SU-DHL-6 (cell line): Measurements from ENCODE around the gene RARB.

Source experiments
- H2AFZ ChIP-seq: fragments of 200-600 bp; sonication (generic); 2 replicates; pipeline ENCODE4 v1.6.1; 2014; ENCODE audit warnings: low read depth, mild to moderate bottlenecking, moderate library complexity, mixed read lengths, antibody characterized with exemption, low read length; ENCODE audit not compliant: severe bottlenecking
- H3F3A ChIP-seq: fragments of 200-600 bp; shearing (Covaris generic); 2 replicates; pipeline ENCODE4 v1.6.0; 2016; ENCODE audit warnings: antibody characterized with exemption, mild to moderate bottlenecking; ENCODE audit not compliant: insufficient read depth
- H3K27ac ChIP-seq: fragments of 200-600 bp; sonication (generic); 2 replicates; pipeline ENCODE4 v1.5.1; 2016; ENCODE audit warnings: low read depth, mild to moderate bottlenecking, low read length, moderate library complexity, mixed read lengths
- H3K27me3 ChIP-seq: fragments of 200-600 bp; sonication (generic), shearing (Covaris generic); 2 replicates; pipeline ENCODE4 v1.6.0; 2014; ENCODE audit warnings: mild to moderate bottlenecking, low read length
- H3K36me3 ChIP-seq: fragments of 200-600 bp; sonication (generic); 2 replicates; pipeline ENCODE4 v1.6.1; 2014; ENCODE audit warnings: mild to moderate bottlenecking, low read length, mixed read lengths
- H3K4me2 ChIP-seq: fragments of 300-600, 200-600 bp; shearing (Covaris generic), sonication (generic); 2 replicates; pipeline ENCODE4 v1.6.0; 2014; ENCODE audit warnings: low read length, low read depth, mild to moderate bottlenecking; ENCODE audit not compliant: poor library complexity, severe bottlenecking
- H3K4me3 ChIP-seq: fragments of 200-600 bp; sonication (generic); 2 replicates; pipeline ENCODE4 v1.5.1; 2014; ENCODE audit warnings: antibody characterized with exemption, low read length, mild to moderate bottlenecking, mixed read lengths; ENCODE audit not compliant: insufficient read depth, poor library complexity, severe bottlenecking
- H3K79me2 ChIP-seq: fragments of 200-600 bp; sonication (generic); 2 replicates; pipeline ENCODE4 v1.6.1; 2014; ENCODE audit warnings: mild to moderate bottlenecking, low read length, moderate library complexity; ENCODE audit not compliant: insufficient read depth
- H3K9ac ChIP-seq: fragments of 200-600 bp; sonication (generic); 2 replicates; pipeline ENCODE4 v1.7.0; 2014; ENCODE audit warnings: mild to moderate bottlenecking, low read length
- H3K9me2 ChIP-seq: fragments of 200-600 bp; sonication (generic); replicated peaks from 2 replicates; pipeline ENCODE4 v1.6.1; 2014; ENCODE audit warnings: low read length; ENCODE audit not compliant: insufficient read depth
- H3K9me3 ChIP-seq: fragments of 200-600 bp; sonication (generic); 2 replicates; pipeline ENCODE4 v1.6.1; 2014; ENCODE audit warnings: low read length, mixed read lengths; ENCODE audit not compliant: insufficient read depth
- H4K20me1 ChIP-seq: fragments of 200-600 bp; sonication (generic); 2 replicates; pipeline ENCODE4 v1.6.1; 2014; ENCODE audit warnings: low read depth, mild to moderate bottlenecking, antibody characterized with exemption, low read length, moderate library complexity, mixed read lengths
- CTCF ChIP-seq: fragments of 200-600 bp; sonication (generic); IDR thresholded peaks from one replicate; pipeline ENCODE4 v1.5.1; 2017; ENCODE audit warnings: antibody characterized with exemption, mild to moderate bottlenecking, low read length, moderate library complexity; ENCODE audit not compliant: insufficient read depth, poor library complexity, severe bottlenecking
- EZH2phosphoT487 ChIP-seq: fragments of 200-600 bp; sonication (generic), shearing (Covaris generic); conservative IDR thresholded peaks from 2 replicates; pipeline ENCODE4 v1.6.1; 2018; ENCODE audit warnings: mild to moderate bottlenecking, antibody characterized with exemption, low read length, moderate library complexity, mixed read lengths

RARB gene

DNA sequence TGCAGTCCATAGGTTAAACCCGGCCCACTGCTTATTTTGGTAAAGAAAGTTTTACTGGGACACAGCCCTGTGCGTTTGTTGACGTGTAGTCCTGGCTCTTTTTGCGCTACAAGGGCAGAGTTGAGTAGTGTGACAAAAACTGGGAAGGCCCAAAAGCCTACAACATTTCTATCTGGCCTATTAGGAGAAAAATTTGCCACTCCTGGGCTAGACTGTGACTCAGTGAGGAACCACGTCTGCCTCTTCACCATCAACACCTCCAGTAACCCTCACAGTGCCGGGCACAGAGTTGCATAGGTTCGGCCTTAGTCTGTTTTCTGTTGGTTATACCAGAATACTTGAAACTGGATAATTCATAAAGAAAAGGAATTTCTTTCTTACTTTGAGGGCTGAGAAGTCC lies 126.3 kb downstream of the RARB start:
- H3K9ac ChIP-seq = no peak overlapping the region
- no peak overlapping the region for H3K4me3 ChIP-seq
- TF ChIP-seq CTCF (no peak), EZH2phosphoT487 (no peak)
- no peaks in the 10 kb centered on the region for H3K36me3 ChIP-seq
- H3K27ac ChIP-seq = no peak overlapping the region
- no peaks in the 10 kb centered on the region for H3K27me3 ChIP-seq
- no peaks in the 10 kb centered on the region for H3K79me2 ChIP-seq
- H2AFZ ChIP-seq = no peak overlapping the region
- no peaks in the 10 kb centered on the region for H3K9me3 ChIP-seq
- H3K9me2 ChIP-seq = no peaks in the 10 kb centered on the region
- H3F3A ChIP-seq = no peaks in the 10 kb centered on the region
- no peak overlapping the region for H3K4me2 ChIP-seq
- H4K20me1 ChIP-seq = no peaks in the 10 kb centered on the region

GRCh38 chr3:25555695-25556437 lies 127.8 kb downstream of the RARB start:
- Histone ChIP-seq H3K36me3 (no peaks in the 10 kb centered on the region), H2AFZ (no peak overlapping the region), H3K4me3 (no peak overlapping the region), H3K4me2 (no peak overlapping the region), H3K79me2 (no peaks in the 10 kb centered on the region), H3K27ac (no peak overlapping the region), H3K9me2 (no peaks in the 10 kb centered on the region), H3K9me3 (no peaks in the 10 kb centered on the region), H3F3A (no peaks in the 10 kb centered on the region), H3K27me3 (no peaks in the 10 kb centered on the region), H3K9ac (no peak overlapping the region), H4K20me1 (no peaks in the 10 kb centered on the region)
- TF ChIP-seq CTCF = no peak
- no peak for TF ChIP-seq EZH2phosphoT487

DNA sequence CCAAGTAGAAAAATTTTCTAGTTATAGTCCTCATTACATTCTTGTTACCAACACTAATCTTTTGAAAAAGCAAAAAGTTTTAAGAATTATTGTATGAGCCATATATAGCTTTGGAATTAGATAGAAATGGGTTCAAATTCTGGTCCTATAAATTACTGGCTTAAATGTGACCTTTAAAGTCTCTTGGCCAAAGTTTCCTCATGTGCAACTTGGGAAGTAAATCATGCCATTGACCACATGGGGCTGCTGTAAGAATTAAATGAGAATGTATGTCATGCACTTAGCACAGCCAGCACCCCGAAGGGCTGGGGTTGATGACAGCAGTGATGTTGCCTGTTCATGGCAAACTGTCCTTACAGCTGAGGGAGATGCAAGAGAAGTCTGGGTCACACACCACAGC lies 128.4 kb downstream of the RARB start:
- H3K79me2 ChIP-seq = no peaks in the 10 kb centered on the region
- no peaks in the 10 kb centered on the region for H3K9me3 ChIP-seq
- H3K27ac ChIP-seq = no peak overlapping the region
- TF ChIP-seq CTCF (no peak), EZH2phosphoT487 (no peak)
- no peaks in the 10 kb centered on the region for H4K20me1 ChIP-seq
- H3K4me3 ChIP-seq = no peak overlapping the region
- no peaks in the 10 kb centered on the region for H3K27me3 ChIP-seq
- no peaks in the 10 kb centered on the region for H3K36me3 ChIP-seq
- H3F3A ChIP-seq = no peaks in the 10 kb centered on the region
- no peak overlapping the region for H3K9ac ChIP-seq
- no peaks in the 10 kb centered on the region for H3K9me2 ChIP-seq
- H3K4me2 ChIP-seq = no peak overlapping the region
- H2AFZ ChIP-seq = no peak overlapping the region
